ENCODE measurements around the gene SYNPR.

Gene SYNPR

DNA sequence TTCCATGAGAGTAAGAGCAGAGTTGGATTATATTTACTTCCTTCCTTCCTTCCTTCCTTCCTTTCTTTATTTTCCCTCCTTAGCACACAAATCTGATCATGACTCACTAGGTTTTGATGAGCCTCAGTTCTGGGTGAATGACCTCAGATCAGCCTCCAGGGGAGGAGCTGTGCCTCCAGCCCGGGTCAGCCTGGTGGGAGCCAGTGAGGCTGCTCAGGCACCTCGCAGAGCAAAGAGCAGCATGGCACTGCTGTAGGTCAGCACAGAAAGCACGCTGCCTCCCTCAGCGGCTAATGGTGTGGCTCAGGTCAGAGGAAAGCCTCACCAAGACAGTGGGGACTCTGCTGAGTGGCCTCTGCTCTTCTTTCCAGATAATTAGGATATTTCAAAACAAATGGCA is 108.5 kb downstream of the SYNPR start:
- no peak for DNase-seq

DNA sequence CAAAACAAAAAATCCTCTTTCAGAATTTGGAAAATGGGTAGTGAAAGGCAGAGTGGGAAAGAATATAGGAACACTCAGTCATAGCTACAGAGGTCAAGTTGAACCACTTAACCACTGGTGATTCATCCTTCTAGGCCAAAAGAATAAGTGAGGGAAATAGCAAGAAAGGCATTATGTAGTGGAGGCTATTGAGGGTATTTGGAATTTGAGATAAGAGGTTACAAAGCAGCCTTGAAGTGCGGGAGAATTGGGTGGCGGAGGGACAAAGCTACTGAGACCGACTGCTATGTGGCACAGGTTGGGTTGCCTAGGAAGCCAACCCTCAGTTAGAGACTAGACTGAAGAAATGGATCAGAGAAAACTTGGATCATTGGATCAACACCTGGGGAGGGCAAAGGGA is 109.5 kb downstream of the SYNPR start:
- DNase-seq, result no peak

DNA sequence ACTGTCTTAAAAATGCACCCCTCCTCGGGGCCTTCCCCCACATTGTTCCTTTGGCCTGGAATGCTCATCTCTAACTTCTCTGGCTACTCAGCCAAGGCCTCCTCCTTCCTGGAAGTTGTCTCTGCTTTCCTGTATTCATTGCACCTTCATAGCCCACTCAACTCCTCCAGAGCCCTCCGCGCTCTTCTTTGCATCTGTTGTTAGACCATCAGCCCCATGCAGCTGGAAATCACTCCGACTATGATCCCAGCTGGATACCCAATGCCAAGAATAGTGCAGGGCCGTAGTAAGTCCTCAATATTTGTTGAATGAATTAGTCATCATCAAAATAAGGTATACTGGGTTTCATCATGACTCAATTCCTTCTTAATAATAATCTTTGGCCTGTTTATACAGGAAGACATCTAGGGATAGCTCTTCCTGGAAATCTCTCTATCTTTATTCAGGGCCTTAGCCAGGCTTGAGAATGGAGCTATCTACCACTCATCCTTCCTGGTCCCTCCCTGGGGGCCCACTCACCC is 112.7 kb downstream of the SYNPR start:
- no peak for DNase-seq

DNA sequence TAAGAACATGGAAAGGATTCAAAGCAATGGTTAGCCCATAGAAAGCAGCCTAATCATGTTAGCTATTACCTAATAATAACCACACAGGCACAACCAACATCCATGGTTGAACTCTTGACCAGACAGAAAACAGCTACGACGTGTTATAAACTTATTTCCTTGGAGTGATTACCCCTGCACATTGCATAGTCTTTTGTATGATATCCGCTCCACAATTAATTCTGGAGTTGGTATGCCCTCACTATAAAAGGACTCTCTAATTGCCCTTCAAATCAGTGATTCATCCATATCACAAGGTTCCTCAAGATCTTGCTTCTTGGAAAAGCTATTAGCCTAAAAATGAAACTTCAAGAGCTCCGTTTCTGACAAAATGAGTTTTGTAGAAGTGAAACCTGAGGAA is 117.9 kb downstream of the SYNPR start:
- DNase-seq, result no peak

DNA sequence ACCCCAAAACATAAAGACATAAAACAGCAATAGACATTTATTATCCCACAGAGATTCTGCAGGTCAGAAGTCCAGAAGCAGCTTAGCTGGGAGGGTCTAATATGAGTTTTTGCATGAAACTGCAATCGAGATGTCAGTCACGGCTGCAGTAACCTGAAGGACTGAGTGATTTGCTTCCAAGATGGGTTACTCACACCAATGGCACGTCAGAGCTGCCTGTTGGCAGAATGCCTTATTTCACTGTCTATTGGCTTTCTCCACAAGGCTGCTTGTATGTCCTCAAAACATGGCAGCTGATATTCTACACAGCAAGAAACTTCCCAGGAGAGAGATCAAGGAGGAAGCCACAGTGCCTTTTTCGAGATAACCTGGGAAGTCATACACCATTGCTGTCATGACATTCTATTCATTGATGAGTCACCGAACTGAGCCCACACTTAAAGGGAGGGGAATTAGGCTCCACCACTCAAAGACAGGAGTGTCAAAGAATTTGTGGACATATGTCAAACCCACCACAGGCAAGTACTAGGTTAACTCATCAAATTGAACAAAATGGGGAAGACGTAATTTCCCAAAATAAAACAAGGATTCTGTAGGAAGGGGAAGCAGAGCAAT is 122.2 kb downstream of the SYNPR start:
- DNase-seq, result no peak

DNA sequence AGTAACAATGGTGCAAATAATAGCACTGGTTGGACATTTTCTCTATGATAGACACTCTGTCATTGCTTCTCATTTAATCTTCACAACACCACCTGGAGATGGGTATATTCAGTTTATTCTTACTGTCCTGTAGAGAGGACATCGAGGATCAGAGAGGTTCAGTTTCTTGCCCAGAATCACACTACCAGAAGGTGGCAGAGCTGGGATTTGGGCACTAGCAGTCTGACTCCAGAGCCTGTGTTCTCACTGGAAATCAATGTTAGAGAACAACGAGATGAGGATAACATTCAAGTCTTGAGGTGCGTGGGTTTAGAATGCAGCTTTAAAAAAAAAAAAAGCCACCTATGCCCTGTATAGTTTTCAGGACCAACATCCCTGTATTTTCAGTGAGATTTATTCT is 127.8 kb downstream of the SYNPR start:
- no peak for DNase-seq

DNA sequence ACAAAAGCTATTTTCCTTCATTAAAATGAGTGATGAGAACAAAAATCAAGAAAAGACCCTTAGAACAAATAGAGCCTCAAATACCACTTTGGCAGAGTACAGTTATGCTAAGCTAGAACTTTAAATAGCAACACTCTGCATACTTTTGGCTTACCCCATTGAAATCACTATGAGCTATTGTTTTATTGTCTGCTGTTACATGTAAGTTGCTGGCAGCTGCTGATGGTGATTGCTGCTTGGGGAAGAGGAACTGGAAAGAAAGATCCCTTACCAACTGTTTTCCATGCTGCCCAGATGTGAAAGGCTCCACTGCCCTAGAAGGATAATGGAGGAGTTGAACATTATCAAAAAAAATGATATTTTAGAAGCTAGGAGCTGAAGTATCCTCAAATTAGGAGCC is 135.4 kb downstream of the SYNPR start:
- DNase-seq, result no peak

DNA sequence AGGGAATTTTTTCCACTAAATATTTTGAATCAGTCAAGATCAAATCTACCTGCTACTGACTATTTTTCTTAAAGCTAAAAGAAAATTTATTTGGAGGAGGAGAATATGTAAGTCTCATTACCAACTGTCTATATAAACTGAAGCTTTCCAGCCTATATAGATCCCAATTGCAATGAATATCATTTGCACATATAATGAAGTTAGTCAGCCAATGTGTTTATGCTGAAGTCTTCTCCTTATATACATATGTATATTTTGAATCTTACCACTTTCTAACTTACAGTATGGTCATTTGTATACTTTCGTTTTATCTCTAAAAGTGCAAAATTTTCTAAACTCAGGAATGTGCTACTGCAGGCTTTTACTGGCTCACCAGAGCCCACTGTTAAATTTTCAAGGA is 136.5 kb downstream of the SYNPR start:
- no peak for DNase-seq

DNA sequence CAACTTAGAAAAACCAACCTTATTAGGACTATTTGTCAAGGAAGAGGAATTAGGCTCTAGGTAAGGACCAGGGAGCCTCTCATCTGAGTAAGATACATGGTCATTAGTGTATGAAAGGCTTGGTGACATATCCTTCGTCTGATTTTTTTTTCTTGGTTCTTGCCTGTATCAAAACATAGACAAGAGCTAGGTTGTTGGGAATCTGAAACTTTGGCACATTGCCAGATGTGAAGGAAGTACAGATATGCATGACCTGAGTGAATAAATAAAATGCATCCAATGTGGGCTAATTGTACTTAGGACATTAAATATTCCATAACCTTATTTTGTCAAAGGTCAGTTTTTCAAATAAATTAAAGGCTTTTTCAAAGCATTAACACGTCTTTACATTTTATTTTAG is 151.8 kb downstream of the SYNPR start:
- no peak for DNase-seq

DNA sequence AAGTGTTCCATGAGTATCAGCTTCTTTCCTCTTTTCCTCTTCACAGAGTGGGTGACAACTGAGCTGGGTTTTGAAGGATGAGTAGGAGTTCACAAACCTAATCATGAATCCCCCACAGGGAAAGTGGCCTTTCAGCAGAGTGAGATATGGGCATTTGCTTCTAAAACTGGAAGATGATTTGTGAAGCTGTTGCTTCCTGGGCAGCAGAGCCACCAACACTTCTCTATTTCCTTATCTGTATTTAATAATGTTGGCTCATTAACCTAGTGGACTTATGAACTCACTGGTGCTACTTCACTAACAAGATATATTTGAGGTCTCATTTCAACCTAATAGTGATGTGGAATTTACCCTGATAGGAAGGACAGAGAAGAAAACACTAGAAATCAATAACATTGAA is 152.8 kb downstream of the SYNPR start:
- no peak for DNase-seq

DNA sequence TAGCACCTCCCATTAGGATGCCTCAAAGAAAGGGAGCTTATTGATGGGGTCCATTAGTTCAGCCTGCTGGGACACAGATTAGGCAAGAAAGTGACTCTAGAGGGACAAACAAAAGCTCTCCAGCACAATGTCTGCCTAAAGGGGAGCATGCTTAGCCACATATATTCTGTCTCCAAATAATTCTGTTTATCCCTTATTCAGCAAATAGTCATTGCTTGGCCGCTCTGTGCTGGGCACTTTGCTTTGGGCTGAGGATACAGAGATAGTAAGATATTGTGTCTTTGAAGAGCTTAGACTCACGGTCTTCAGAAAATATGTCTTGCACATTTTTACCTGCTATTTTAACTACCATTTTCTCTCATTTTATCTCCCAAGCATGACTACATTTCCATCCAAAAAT is 159.8 kb downstream of the SYNPR start:
- DNase-seq, result no peak

DNA sequence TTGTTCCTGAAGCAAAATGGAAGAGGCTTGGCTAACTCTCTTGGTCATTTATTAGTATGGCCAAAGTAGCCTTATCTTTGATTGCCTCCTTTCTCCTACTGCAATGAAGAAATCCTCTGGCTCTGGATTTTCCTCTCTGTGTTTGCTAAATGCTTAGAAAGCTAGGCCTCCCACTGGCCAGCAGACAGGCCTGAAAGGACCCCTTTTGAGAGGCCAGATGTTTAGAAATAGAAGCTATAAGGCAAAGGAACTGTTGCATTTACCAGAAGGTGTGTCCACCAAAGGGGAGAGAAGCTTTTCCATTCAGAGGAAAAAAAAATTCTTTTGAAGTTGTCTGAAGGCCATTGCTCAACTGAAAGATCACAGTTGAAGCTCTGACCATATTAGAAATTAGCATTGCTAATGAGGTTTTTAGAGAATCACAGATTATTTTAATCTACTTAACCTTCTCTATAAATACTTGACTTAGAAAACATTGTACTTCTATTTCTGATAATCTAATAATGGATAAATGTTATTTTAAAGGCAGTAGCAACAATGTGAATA is 160.8 kb downstream of the SYNPR start:
- no peak for DNase-seq

DNA sequence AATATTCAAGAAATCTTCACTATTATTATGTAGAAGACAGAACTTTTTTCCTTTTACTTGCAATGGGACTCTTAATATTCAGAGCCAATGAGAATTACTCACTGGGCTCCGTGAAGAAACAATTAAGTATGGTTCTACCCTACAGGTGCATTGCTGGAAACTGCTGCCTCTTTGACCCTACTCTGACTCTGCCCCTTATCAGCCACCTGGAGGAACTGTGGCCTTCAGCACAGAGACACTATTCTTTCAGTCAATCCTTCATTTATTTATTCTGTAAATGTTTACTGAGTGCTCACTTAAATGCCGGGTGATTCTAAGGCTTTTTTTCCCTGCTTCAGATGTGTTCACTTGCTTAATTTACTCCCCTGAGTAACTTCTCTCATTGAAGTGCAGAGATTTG is 163.2 kb downstream of the SYNPR start:
- no peak for DNase-seq

DNA sequence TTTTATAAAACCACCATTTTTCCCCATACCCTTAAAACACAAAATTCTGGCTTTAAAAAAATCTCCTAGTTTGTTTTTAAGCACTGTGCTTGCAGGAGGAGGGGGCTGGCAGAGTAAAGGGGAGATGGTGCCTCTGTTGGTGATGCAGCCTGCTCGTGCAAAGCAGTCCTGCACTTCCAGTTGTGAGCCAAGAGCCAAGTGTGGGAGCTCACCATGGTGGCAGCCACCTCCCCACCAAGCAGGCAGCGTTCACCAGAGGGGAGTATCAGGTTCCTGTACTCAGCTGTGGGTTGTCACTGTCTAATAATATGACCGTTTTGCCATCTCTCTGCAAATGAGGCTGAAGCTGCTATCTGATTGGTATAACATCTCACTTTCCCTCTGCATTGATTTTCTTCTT is 164.8 kb downstream of the SYNPR start:
- no peak for DNase-seq

DNA sequence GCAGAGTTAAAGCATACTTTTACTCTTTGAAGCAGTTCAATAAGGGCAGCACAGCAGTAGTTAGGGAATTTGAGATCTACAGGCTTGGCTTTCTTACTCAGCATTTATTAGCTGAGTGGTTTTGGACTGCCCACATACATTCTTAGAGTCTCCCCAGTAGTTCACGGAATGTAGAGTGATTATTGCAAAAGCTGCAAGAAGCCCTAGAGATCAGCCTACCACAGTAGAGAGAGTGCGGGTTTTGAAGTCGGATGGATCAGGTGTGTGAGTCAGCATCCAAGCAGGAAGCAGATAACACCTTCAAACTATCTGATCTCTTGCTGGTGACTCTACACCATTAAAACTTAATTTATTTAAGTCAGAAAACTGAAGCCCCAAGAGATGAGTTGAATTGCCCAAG is 171.9 kb downstream of the SYNPR start:
- DNase-seq, result no peak

DNA sequence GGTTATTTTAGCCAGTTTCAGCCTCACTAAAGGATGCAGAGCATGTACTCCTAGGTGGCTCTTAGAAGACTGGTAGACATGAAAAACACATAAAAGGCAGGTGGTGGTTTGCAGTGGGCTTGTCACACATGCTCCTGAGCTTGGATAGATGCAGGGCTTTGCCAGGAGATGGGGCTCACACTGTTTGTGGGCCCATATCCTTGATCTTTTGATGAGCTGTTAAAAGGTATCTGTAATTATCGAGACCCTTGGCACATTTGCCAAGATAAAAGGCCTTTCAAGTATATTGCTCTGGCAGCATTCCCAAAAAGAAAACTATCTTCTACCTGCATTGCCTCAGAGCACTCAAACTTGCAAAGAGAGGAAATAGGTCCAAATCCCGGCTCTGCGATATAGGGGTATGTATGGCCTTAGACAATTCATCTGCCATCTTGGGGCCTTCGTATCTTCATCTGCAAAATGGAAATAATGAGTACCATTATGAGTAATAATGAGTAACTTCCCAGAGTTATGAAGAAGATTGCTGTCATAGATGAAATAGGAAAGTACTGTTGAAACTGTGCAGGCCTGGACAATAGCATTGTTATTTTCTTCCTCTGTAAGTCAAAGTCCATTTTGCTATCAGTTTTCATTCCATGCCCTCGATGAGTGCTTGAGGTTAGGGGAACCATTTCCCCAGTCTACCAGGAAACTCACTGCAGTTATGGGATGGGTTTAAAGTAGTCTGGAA is 172.7 kb downstream of the SYNPR start:
- DNase-seq, result no peak

DNA sequence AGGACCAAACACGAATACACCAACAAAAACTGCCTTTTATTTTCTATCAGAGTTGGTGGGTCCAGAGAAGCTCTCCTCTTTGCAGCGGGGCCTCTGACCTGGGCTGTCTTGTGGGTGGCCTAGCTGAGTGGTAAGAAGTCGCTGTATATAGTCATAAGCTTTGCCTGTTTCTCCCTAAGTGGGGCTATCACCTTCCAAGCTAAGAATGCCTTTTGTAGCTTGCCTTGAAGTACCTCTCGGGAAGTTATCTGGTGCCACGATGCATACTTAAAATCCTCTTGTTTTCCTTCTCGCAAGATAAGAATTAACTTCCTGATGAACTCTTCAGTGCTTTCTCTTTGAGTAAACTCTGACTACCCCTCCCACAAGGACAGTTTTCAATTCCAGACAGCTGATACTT is 178.8 kb downstream of the SYNPR start:
- DNase-seq, result no peak

DNA sequence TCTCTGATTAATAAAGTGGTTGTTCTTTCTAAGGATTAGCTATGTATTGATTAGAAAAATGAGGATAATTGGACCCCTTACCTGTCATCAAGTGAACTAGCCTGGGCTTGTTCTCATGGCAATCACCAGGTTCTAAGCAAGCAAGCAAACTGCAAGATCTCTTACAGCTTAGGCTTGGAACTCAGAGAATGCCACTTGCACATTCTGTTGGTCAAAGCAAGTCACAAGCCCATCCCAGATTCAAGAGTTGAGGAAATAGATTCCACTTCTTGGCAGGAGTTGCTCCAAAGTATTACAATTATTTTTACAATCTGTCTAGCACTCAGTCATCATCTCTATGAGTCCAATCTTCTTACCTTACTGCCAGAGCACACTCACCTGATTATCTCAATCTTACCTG is 180.3 kb downstream of the SYNPR start:
- DNase-seq, result no peak

DNA sequence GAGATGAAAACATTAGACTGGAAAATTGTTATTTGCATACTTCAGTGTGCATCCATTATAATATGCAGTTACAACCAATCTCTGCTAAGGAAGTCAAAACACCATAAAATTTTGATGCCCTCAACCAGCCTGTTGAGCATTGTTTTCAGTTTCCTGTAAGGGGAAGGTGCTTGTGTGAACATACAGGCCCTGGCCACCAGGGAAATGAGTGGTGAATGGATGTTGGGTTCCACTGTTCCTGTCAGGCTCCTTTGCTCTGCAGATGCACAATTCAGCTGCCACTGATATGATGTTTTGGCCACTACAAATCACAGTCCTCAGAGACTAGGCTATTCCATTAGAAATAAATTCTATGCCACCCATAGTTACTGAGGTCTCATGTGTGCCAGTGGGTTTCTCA is 184.6 kb downstream of the SYNPR start:
- DNase-seq, result no peak

DNA sequence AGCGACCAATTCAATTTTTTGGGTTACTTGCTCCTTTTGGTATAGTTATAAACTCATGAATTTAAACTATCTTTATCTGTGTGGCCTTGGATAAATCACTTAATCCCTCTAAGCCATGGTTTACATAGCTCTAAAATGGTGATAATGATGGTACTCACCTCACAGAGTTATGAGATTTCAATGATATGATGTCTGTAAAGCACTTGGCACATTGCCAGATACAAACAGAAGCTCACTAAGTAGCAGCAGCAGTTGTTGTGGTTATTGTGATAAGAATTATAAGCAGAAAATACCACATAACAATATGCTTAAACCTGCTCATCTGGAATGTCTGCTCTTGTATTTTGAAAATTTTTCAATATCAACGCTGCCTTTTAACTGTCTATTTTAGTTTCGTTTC is 189.3 kb downstream of the SYNPR start:
- DNase-seq, result no peak

DNA sequence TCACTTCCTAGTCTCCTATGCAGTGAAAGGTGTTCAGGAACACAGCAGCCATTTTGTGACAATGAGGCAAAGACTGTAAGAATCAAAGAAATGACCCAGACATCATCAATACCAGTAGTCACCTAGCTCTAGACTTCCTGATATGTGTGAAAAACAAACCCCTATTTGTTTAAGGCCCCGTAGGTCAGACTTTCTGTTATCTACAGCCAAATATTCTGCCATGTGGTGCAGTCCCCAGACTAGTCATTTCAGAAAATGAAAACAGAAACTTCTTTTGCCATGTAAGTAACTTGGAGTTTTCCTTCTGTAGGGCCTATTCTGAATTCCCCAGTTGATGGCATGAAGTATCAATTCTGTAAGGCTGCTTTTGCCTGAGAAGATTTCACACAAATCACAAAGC is 192.6 kb downstream of the SYNPR start:
- DNase-seq, result no peak

DNA sequence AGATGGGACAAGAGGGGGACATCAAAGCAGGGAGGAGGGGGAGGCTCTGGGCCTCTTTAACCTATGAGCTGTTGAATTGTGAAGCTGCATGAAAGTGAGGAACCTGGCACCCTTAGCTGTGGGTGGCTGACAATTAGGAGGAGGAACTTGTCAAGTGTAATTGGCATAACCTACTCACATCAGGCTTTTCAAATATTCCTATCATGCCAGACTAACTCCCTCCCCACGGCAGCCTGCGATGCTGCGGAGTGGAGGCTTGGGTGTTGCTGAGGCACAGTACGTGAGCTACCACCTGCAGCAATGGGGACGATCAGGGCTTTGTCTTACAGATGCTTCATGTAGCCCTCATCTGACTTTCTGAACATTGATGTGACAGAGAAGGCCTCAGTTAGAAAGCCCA is 193.7 kb downstream of the SYNPR start:
- DNase-seq, result no peak

DNA sequence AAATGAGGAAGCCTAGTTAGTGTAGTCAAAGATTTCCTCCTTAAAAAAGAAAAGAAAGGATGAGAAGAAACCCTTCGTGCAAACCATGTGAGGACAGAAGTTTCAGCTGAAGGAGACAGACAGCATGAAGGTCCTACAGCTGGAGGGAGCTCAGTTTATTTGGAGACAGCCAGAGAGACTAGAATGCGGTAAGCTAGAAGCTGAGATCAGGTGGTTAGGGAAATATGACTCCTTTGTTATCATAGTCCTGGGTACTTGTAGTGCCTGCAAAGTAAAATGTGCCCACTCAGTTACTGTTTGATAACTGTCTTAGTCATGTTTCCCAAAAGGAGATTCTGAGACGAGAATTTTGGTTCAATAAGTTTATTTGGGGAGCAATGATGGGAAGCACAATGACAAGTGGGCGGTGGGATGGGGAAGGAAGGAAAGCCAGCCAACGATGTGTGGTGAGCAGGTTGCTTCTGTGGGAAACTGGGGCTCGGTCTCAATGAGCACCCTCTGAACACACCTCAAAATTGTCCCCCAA is 195.6 kb downstream of the SYNPR start:
- no peak for DNase-seq

DNA sequence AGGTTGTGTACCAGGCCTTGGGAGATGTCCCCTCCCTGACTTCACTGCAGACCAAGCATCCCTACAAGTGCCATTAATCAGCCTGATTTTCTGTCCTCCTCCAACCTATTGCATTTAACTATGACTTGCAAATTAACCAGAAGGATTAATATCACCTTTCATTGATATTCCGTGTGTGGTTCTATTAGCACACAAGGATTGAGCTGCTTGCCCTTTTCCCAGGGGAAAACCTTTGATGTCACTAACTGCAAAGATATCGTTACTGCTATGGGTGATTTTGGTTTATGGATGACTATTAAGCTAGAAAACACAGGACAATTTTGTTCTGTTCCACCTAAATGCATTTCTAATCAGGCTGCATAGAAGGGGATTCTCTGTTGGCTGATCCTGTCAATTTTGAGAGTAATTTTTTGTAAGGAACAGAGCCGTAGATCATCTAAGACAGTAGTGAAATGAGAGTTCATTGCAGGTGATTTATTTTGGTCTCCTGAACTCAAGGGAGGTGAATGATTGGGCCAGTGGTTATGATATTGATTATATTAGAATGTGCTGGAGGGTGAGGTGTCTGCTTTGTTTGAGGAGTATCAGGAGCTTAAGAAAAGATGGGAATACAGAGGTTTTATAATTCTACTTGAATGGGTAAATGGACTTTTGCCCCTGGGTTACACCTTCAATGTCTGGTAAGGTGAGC is 196.9 kb downstream of the SYNPR start:
- DNase-seq, result no peak

Measured in CD4-positive, alpha-beta T cell treated with Interleukin-12 subunit alpha and Interleukin-12 subunit beta, for 1 hour (primary cell).